Measurements from ENCODE around the gene SCO2. TPM values are rescaled to one million over a fixed set of nuclear protein-coding genes. Genes with fewer than 3 reads are reported as not detected.

SCO2 gene
- total and polyA plus RNA-seq, 10 of the 15 experiments (the other 5 are each of a cell fraction or from before 2014, with no cell fraction given): 0.18 to 16.0 (median 2.4) TPM; not detected in 1

- no peak overlapping the region for H3K27ac ChIP-seq (ENCODE audit: control insufficient read depth, insufficient read depth)
- intact Hi-C loops (cut with micrococcal nuclease; ENCODE audit: unreplicated experiment) (no loop called here), in situ Hi-C loops (cut with MboI) (no loop called here)
- ChIA-PET RAD21 (ENCODE audit: unreplicated experiment) (no interaction called here), SMC1A (ENCODE audit: uncharacterized antibody, unreplicated experiment) (interaction anchor here (1.7 kb wide), 1 partner anchor 118 kb away, joined by 4 read pairs; no protein-coding TSS in a partner anchor), POLR2A (interaction anchor here (0.6 kb wide), 1 partner anchor 29 kb away, joined by 3 read pairs; no protein-coding TSS in a partner anchor), CTCF (interaction anchor here (0.5 kb wide), 1 partner anchor 51 kb away, joined by 3 read pairs; no protein-coding TSS in a partner anchor)
- no peaks in the 10 kb centered on the region for H4K20me1 ChIP-seq (ENCODE audit: control insufficient read depth, insufficient read depth)
- ATAC-seq: no peak
- H2AFZ ChIP-seq (ENCODE audit: control insufficient read depth, low read depth, low read length): no peak overlapping the region
- peaks cover 13% of the 10 kb centered on the region for H3K79me2 ChIP-seq (ENCODE audit: control insufficient read depth, insufficient read depth, low read length)
- no TSS peak for BruUV-seq (replicated peaks)
- no peaks in the 10 kb centered on the region for H3K9me3 ChIP-seq (replicated peaks; ENCODE audit: control insufficient read depth, insufficient read depth, low read length)
- peaks cover 4% of the 10 kb centered on the region for H3K4me1 ChIP-seq (ENCODE audit: control insufficient read depth, insufficient read depth, low read length)
- H3K4me3 ChIP-seq: no peak overlapping the region
- TF ChIP-seq PAX8 (IDR thresholded peaks at IDR 0.05) (no peak), RBBP5 (conservative IDR thresholded peaks at IDR 0.05) (no peak), ZNF687 (IDR thresholded peaks at IDR 0.05) (no peak), SMARCA5 (IDR thresholded peaks at IDR 0.05) (no peak), CEBPB (IDR thresholded peaks at IDR 0.05; ENCODE audit: borderline replicate concordance in 1 of 2, low read depth in 2 of 2, low read length in 2 of 2) (no peak), POLR2AphosphoS2 (IDR thresholded peaks at IDR 0.05; ENCODE audit: low read depth, low read length) (no peak), SMC3 (IDR thresholded peaks at IDR 0.05; ENCODE audit: borderline replicate concordance, low read length) (no peak)
- TF ChIP-seq, protein P1, sequence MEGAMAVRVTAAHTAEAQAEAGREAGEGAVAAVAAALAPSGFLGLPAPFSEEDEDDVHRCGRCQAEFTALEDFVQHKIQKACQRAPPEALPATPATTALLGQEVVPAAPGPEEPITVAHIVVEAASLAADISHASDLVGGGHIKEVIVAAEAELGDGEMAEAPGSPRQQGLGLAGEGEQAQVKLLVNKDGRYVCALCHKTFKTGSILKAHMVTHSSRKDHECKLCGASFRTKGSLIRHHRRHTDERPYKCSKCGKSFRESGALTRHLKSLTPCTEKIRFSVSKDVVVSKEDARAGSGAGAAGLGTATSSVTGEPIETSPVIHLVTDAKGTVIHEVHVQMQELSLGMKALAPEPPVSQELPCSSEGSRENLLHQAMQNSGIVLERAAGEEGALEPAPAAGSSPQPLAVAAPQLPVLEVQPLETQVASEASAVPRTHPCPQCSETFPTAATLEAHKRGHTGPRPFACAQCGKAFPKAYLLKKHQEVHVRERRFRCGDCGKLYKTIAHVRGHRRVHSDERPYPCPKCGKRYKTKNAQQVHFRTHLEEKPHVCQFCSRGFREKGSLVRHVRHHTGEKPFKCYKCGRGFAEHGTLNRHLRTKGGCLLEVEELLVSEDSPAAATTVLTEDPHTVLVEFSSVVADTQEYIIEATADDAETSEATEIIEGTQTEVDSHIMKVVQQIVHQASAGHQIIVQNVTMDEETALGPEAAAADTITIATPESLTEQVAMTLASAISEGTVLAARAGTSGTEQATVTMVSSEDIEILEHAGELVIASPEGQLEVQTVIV (IDR thresholded peaks at IDR 0.05; ENCODE audit: borderline replicate concordance, partially characterized antibody): no peak
- TF ChIP-seq, protein P2, sequence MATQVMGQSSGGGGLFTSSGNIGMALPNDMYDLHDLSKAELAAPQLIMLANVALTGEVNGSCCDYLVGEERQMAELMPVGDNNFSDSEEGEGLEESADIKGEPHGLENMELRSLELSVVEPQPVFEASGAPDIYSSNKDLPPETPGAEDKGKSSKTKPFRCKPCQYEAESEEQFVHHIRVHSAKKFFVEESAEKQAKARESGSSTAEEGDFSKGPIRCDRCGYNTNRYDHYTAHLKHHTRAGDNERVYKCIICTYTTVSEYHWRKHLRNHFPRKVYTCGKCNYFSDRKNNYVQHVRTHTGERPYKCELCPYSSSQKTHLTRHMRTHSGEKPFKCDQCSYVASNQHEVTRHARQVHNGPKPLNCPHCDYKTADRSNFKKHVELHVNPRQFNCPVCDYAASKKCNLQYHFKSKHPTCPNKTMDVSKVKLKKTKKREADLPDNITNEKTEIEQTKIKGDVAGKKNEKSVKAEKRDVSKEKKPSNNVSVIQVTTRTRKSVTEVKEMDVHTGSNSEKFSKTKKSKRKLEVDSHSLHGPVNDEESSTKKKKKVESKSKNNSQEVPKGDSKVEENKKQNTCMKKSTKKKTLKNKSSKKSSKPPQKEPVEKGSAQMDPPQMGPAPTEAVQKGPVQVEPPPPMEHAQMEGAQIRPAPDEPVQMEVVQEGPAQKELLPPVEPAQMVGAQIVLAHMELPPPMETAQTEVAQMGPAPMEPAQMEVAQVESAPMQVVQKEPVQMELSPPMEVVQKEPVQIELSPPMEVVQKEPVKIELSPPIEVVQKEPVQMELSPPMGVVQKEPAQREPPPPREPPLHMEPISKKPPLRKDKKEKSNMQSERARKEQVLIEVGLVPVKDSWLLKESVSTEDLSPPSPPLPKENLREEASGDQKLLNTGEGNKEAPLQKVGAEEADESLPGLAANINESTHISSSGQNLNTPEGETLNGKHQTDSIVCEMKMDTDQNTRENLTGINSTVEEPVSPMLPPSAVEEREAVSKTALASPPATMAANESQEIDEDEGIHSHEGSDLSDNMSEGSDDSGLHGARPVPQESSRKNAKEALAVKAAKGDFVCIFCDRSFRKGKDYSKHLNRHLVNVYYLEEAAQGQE (IDR thresholded peaks at IDR 0.05; ENCODE audit: low read depth, low read length): no peak
- H3K9ac ChIP-seq (ENCODE audit: control insufficient read depth, insufficient read depth, low read length): no peak overlapping the region
- H3K27me3 ChIP-seq (replicated peaks in 1 of 2; ENCODE audit: control insufficient read depth in 2 of 2, insufficient read depth in 2 of 2, low read length in 1 of 2): no peaks in the 10 kb centered on the region
- H3K36me3 ChIP-seq (ENCODE audit: control insufficient read depth in 2 of 2, insufficient read depth in 2 of 2, low read length in 1 of 2): peaks cover 4 to 8% of the 10 kb centered on the region in 2 experiments; a peak in 3 of 4 replicates
- DNase-seq (ENCODE audit: low read depth, low spot score): no peak
- 86% methylated on average over 23 of the region's 24 CpGs for WGBS (ENCODE audit: insufficient coverage, insufficient replicate concordance, low lambda C conversion rate, missing lambda C conversion rate)
- H3K4me2 ChIP-seq (ENCODE audit: control insufficient read depth, insufficient read depth): no peak overlapping the region
- no peak for FAIRE-seq
These were observed 22.5 kb downstream of the SCO2 start for GRCh38 chr22:50502628-50503474.

Data from GM12878 (cell line).